ENCODE results near the gene HAPSTR1.

DNA sequence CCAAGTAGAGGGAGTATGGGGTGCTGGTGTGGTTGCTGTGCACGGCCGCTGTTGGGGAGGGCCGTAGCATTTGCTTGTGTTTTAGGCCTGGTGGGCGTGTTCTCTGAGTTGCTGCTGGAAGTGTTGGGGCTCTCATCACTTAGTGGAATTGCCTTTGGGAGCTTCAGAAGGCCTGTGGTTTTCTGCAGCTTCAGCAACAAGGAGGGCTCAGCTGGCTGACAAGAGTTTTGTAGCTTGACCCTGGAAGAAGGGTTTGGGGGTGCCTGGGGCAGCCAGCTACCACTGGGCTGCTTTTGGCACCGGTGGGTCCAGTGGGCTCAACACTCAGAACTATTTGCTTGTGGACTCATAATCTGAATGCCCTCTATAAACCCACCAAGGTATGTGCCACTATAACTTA is 30.9 kb downstream of the HAPSTR1 start:
- TF ChIP-seq, protein P1, sequence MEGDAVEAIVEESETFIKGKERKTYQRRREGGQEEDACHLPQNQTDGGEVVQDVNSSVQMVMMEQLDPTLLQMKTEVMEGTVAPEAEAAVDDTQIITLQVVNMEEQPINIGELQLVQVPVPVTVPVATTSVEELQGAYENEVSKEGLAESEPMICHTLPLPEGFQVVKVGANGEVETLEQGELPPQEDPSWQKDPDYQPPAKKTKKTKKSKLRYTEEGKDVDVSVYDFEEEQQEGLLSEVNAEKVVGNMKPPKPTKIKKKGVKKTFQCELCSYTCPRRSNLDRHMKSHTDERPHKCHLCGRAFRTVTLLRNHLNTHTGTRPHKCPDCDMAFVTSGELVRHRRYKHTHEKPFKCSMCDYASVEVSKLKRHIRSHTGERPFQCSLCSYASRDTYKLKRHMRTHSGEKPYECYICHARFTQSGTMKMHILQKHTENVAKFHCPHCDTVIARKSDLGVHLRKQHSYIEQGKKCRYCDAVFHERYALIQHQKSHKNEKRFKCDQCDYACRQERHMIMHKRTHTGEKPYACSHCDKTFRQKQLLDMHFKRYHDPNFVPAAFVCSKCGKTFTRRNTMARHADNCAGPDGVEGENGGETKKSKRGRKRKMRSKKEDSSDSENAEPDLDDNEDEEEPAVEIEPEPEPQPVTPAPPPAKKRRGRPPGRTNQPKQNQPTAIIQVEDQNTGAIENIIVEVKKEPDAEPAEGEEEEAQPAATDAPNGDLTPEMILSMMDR (conservative IDR thresholded peaks at IDR 0.05; ENCODE audit: low read depth, low read length), result no peak
- TF ChIP-seq EZH2phosphoT487 (IDR thresholded peaks at IDR 0.05; ENCODE audit: borderline replicate concordance, low read length) (no peak), EZH2 (IDR thresholded peaks at IDR 0.05; ENCODE audit: low read length, unreplicated experiment) (no peak)

Data from PC-3 (cell line).